Activated gamma-delta T cell (primary cell): ENCODE measurements around the gene AQP5.

ENCODE experiments used
- DNase-seq: peaks from one replicate; lab custom pipeline; 2025; lab: John Stamatoyannopoulos, UW

The AQP5 gene

GRCh38 chr12:49950273-49951251 lies 11.1 kb upstream of the AQP5 start, which contains the start of gene AQP2:
TSS of gene AQP2 (plus strand) at chr12:49950737. CDS start at chr12:49950831, 94 bp downstream.
- DNase-seq, result no peak

- DNase-seq, result no peak
These were observed 10.0 kb upstream of the AQP5 start for GRCh38 chr12:49951411-49952240.

GRCh38 chr12:49952391-49953055 lies 9.1 kb upstream of the AQP5 start:
- no peak for DNase-seq

DNA sequence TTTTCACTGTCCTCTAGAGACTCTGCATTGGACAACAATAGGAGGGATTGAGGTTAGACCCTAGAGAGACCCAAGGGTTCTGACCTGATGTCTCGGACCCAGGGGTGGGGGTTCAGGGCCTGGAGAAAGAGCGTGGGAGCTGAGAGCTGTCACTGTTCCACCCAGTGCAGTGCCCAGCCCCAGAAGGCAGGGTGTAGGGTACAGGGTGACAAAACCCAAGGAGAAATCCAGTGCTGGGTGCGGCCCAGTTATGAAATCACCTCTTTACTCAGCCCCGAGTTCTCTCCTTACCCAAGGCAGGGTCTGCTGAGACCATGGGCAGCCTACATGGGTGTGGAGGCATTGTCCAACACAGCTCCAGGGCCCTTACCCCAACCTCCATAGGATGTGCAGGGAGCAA lies 8.5 kb upstream of the AQP5 start:
- DNase-seq, result no peak

- DNase-seq, result no peak
These were observed 7.5 kb upstream of the AQP5 start for GRCh38 chr12:49953961-49954846.

- no peak for DNase-seq
These were observed 6.5 kb upstream of the AQP5 start for GRCh38 chr12:49954863-49955830.

DNA sequence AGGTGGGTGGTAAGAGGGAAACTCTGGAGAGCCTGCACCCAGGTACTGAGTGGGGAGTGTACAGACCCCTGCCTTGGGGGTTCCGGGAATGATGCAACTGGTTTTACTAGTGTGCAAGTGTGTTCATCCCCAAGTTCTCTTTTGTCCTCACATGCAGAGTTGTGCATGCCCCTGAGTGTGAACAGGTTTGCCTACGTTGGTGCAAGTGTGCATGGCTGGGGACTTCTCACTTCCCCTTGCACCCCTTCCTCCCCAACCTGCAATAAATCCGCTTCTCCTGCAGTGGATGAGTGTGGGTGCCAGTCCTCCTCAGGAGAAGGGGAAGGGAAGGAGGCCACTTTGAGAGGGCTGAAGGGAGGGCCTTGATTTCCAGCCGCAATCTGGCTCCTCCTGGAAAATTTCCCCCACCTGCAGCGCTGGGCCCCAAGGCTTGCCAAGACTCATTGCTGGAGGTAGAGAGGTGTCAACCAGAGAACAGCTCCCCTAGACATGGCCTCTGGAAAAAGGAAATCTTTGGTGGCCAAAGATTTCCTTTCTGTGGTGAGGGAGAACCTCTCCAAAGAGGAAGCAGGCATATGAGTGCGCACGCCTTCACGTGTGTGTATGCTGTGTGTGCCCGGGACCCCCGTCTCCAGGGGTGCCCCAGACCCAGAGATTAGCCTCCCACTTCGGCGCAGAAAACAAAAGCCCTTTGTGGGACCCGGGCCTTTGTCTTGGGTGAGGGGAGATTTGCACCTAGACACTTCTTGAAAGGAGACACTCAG lies 5.6 kb upstream of the AQP5 start:
- no peak for DNase-seq

DNA sequence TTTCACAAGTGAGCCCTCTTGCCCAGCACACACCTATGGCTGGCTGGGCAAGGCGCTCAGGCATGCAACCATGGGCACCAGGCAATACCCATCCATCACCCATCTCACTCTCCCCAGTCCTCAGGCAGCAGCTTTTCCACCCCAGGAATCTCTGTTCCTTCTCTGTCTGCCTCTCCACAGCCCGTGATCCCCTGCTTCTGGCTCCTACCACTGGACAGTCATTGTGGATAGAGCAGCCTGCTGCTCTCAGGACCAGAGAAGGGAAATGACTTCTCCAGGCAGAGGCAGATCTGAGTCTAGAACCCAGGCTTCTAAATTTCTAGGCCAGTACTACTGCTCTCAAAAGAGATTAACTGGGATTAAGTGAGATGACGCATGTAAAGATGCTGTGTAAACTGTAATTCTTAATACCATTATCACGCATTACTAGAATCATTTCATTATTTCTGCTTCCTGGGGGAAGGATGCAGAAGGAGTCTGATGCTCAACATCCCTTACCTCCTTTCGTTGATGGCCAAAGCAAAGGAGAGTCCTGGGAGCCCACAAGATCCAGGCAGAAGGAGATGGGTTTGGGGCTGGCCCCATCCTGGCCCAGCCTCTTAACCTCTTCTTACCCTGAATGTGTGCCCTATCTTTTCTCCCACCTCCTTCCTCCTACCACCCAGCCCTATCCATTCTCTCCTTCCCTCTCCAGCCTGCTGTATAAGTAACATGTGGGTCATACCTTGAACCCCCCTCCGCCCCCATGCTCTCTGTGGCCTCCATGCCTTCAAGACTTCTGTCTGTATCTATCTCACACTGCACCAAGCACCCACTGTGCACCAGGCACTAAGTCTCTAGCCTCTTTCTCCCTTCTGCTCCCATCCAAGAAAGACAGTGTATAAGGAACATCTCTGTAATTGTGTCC lies 4.8 kb upstream of the AQP5 start:
- no peak for DNase-seq

GRCh38 chr12:49957570-49957967 lies 4.1 kb upstream of the AQP5 start:
- DNase-seq, result no peak

DNA sequence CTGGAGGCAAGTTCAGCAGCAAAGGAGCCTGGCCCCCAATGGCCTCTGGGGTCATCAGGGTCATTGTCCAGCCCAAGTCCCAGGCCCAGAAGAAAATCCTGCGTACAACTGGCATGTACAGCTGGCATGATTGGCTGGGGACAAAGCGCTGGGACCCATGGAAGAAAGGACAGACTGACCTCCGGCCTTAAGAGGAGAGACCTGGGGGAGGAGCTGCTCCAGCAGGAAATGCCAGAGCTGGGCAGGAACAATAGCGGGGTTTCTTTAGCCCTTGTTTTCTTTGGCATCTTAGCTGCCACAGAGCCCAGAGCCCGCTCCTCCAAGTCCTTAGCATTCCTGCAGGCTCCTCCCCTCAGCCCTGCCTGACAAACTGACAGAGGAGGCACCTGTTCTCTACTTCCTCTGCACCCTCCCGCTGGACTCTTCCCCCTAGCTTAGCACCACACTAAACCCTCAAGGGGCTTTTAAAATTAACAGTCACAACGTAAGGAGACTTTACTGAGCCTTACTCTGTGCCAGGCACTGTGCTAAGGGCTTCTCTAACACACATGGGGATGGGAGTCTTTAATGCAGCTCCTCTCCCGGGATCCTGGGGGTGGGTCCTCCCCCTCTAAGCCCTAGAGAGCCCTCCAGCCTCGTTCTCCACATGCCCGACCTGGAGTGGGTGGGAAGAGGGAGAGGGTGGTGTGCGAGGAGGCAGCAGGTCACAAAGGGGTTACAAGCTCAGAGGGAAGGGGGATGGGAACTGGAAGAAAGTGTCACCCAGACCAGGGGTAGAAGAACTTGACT lies 1.8 kb upstream of the AQP5 start:
- no peak for DNase-seq

- no peak for DNase-seq
These were observed 1.1 kb upstream of the AQP5 start for GRCh38 chr12:49960474-49961110.

GRCh38 chr12:49961993-49962764 lies 507 bp downstream of the AQP5 start:
- no peak for DNase-seq

DNA sequence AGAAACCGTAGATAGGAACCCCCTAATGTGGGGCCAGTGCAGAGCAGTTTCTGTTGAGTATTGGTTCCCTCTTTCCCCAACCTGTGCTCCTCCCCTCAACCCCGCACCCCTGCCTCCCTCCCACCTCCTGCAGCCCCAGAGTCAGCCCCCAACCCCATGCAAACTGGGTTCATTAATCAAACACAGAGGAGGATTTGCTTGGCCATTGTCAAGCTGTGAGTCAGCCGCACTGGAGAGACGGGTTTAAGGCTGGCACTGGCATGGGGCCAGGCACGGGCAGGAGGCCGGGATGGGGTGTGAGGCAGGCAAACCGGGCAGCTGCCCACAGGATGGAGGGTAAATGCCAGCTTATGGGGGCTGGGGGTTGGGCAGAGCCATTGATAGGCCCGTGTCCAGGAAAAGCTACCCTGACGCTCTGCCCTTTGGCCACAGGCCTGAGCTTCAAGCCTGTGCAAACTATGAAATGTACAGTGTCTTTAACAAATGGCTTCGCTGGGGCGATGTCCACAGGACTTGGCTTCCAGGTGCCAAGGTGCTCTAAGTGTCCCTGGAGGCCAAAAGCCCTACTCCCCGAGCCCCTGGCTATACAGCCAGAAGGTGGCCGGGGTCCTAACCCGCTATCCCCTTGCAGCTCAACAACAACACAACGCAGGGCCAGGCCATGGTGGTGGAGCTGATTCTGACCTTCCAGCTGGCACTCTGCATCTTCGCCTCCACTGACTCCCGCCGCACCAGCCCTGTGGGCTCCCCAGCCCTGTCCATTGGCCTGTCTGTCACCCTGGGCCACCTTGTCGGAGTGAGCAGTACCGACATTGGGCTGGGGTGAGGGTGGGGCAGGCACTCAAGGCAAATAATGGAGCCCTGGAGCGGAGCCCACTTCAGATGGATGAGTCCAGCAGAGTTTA lies 1.4 kb downstream of the AQP5 start:
- DNase-seq, result no peak

- no peak for DNase-seq
These were observed 2.5 kb downstream of the AQP5 start for GRCh38 chr12:49963976-49964815.
